HepG2 (cell line): ENCODE data around the gene GSPT1. TPM values are rescaled to one million over a fixed set of nuclear protein-coding genes. Genes with fewer than 3 reads are reported as not detected.

Experiments used
- AGO2 ChIP-seq: fragments of 200-400 bp; formaldehyde crosslinking; optimal IDR thresholded peaks from 2 replicates; pipeline ENCODE3; 2017; ENCODE audit warnings: mild to moderate bottlenecking, low read depth, low read length, moderate library complexity
- ESRRA ChIP-seq: sonication (generic); formaldehyde crosslinking; IDR thresholded peaks from 2 replicates; pipeline ENCODE4 v1.5.1; 2020; ENCODE audit warnings: mild to moderate bottlenecking, low read depth, missing genetic modification reagents
- HOXA5 ChIP-seq: sonication (generic); formaldehyde crosslinking; IDR thresholded peaks from 2 replicates; pipeline ENCODE4 v1.4.0; 2020; ENCODE audit warnings: missing genetic modification reagents
- LCORL ChIP-seq, 2 experiments: fragments of 450-650 bp in 1 of 2; sonication (generic) in 1 of 2; formaldehyde crosslinking in 1 of 2; IDR thresholded peaks; 2 replicates each; pipeline versions ENCODE4 v1.5.0 to v1.6.1; 2017 to 2020; ENCODE audit warnings: antibody characterized with exemption in 1 of 2, missing genetic modification reagents in 1 of 2
- MTF2 ChIP-seq: sonication (generic); formaldehyde crosslinking; IDR thresholded peaks from 2 replicates; pipeline ENCODE4 v1.5.0; 2020; ENCODE audit warnings: missing genetic modification reagents, borderline replicate concordance
- MZF1 ChIP-seq: sonication (generic); formaldehyde crosslinking; IDR thresholded peaks from 2 replicates; pipeline ENCODE4 v1.8.1; 2023; ENCODE audit warnings: mild to moderate bottlenecking, missing genetic modification reagents, borderline replicate concordance
- PAWR ChIP-seq: sonication (generic); formaldehyde crosslinking; IDR thresholded peaks from 2 replicates; pipeline ENCODE4 v1.4.0; 2020; ENCODE audit warnings: missing genetic modification reagents, mild to moderate bottlenecking, borderline replicate concordance
- PAXIP1 ChIP-seq: sonication (generic); formaldehyde crosslinking; conservative IDR thresholded peaks from 2 replicates; pipeline ENCODE4 v1.4.0; 2020; ENCODE audit warnings: mild to moderate bottlenecking, missing genetic modification reagents, moderate library complexity
- POLR2A ChIP-seq, 2 experiments: IDR thresholded peaks; 2 replicates each; pipeline ENCODE4 v1.6.1; 2011; ENCODE audit warnings: low read depth in 2 of 2, low read length in 2 of 2, mild to moderate bottlenecking in 1 of 2, moderate library complexity in 1 of 2; ENCODE audit not compliant: insufficient read depth in 1 of 2
- SP140L ChIP-seq: sonication (generic); formaldehyde crosslinking; IDR thresholded peaks from 2 replicates; pipeline ENCODE4 v1.4.0; 2020; ENCODE audit warnings: missing genetic modification reagents, borderline replicate concordance
- ZFP36L2 ChIP-seq: sonication (generic); formaldehyde crosslinking; IDR thresholded peaks from 2 replicates; pipeline ENCODE4 v1.4.0; 2020; ENCODE audit warnings: missing genetic modification reagents
- ZNF142 ChIP-seq: sonication (generic); formaldehyde crosslinking; IDR thresholded peaks from 2 replicates; pipeline ENCODE4 v1.4.0; 2020; ENCODE audit warnings: missing genetic modification reagents
- ZSCAN12 ChIP-seq: sonication (generic); formaldehyde crosslinking; IDR thresholded peaks from 2 replicates; pipeline ENCODE4 v1.9.0; 2021; ENCODE audit warnings: mild to moderate bottlenecking, missing genetic modification reagents
- polyA plus RNA-seq, 8 experiments: library from polyadenylated mRNA; depleted of rRNA in 3 of 8; stranded (reverse) in 7 of 8; unstranded in 1 of 8; fragments of >200 nt; fragmentation: Illumina TruSeq in 4 of 8; extraction: Trizol in 4 of 8; gene quantifications; 2 replicates each; pipeline versions ENCODE4 v1.2.1 to v1.2.3, GENCODE V29; 2011 to 2016; ENCODE audit warnings: low read depth in 4 of 8, missing spikeins in 1 of 8, mixed read lengths in 1 of 8; ENCODE audit not compliant: insufficient read depth in 1 of 8
- total RNA-seq, 5 experiments: library from RNA; depleted of rRNA; stranded (reverse); fragments of >200 nt; fragmentation: Illumina TruSeq; extraction: Trizol; gene quantifications; 2 replicates each; pipeline ENCODE4 v1.2.3, GENCODE V29; 2016; ENCODE audit warnings: low read depth in 1 of 5
- TF ChIP-seq, protein P1 (sequence below): sonication (generic); formaldehyde crosslinking; IDR thresholded peaks from 2 replicates; pipeline ENCODE4 v1.4.0; 2020; ENCODE audit warnings: missing genetic modification reagents

The GSPT1 gene
- total and polyA plus RNA-seq, 2 of the 13 experiments (the other 11 are each of a cell fraction or from before 2014, with no cell fraction given) = 120 to 316 TPM

DNA sequence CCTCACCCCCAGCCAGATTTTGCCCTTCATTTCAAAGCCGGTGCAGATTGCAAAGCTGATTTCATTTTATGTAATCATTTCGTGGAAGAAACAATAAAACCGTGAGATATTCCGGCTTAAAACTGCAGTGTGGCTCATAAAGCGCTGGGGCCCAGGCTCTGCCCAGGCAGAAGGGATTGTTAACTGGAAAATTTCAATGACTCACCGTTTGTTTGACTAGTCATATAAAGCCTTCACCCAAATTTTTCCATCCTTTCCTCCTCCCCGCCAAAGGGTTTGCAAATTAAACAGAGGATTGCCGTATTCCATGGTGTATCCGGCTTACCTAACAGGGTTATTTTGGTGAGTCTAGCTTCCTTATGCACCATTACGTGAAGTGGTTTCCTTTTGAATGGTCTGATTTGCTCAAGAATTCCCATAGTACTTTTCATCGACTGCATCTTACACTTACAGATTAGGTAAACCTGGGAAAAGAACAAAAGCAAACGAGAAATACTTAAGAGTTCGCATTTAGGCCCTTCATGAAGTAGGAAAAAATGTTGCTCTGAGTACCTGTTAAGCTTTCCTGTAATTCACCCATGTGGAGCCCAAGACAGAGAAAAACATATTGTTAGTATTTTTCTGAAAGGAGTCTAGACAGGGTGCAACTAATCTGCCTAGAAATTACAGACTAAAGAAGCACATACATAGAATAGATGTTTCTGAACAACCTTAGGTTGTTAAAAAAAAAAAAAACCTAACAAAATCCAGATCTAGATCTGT, 949 bp upstream of the GSPT1 start (continued):
- TF ChIP-seq LCORL (IDR thresholded peaks at IDR 0.05) (peak; percentile 94), LCORL (CRISPR knock-in tag; IDR thresholded peaks at IDR 0.05) (peak; percentile 62), HOXA5 (no peak), SP140L (CRISPR knock-in tag) (no peak), MZF1 (no peak), ZFP36L2 (CRISPR knock-in tag) (peak; percentile 33; the same call in 1 of the 2 replicates), ESRRA (CRISPR knock-in tag) (0 out of 2 replicates have a peak, but pooled peaks have one; percentile 11), PAXIP1 (CRISPR knock-in tag) (peak; percentile 64), ZNF142 (CRISPR knock-in tag) (peak; percentile 42; the same call in 1 of the 2 replicates), MTF2 (no peak), PAWR (CRISPR knock-in tag) (no peak), ZSCAN12 (peak; percentile 17), POLR2A (IDR thresholded peaks at IDR 0.05; ENCODE audit: insufficient read depth in 1 of 2, low read depth in 2 of 2, low read length in 2 of 2) (peak; percentile 47 to 87; a peak in 3 of 4 replicates), AGO2 (no peak)
- TF ChIP-seq, protein P1, sequence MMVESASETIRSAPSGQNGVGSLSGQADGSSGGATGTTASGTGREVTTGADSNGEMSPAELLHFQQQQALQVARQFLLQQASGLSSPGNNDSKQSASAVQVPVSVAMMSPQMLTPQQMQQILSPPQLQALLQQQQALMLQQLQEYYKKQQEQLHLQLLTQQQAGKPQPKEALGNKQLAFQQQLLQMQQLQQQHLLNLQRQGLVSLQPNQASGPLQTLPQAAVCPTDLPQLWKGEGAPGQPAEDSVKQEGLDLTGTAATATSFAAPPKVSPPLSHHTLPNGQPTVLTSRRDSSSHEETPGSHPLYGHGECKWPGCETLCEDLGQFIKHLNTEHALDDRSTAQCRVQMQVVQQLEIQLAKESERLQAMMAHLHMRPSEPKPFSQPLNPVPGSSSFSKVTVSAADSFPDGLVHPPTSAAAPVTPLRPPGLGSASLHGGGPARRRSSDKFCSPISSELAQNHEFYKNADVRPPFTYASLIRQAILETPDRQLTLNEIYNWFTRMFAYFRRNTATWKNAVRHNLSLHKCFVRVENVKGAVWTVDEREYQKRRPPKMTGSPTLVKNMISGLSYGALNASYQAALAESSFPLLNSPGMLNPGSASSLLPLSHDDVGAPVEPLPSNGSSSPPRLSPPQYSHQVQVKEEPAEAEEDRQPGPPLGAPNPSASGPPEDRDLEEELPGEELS (CRISPR knock-in tag) = 0 out of 2 replicates have a peak, but pooled peaks have one; percentile 15
